GM12878 (cell line): ENCODE measurements around the gene ZNF547. TPM values are rescaled to one million over a fixed set of nuclear protein-coding genes. Genes with fewer than 3 reads are reported as not detected.
A peak's percentile ranks its signal among the peaks of the same experiment; 100 is the strongest.

Experiments
- ATAC-seq: fragments of 200-7000 bp; cut with Tn5 transposase; 3 replicates; pipeline ENCODE4 v1.9.1; 2020; ENCODE audit warnings: mild to moderate bottlenecking, moderate library complexity
- BruUV-seq: library from RNA; stranded (reverse); fragments of 400-500 nt; replicated peaks from 2 replicates; lab custom pipeline; 2021; lab: Mats Ljungman, UMichigan
- CTCF ChIA-PET: fragments of 300-600 bp; sonication (Branson Sonifier 250); formaldehyde crosslinking; extraction: SDS; loops from one replicate; lab custom pipeline; 2021; ENCODE audit warnings: inconsistent platforms; lab: Yijun Ruan, JAX
- POLR2A ChIA-PET: fragments of 350-600 bp; formaldehyde crosslinking; extraction: SDS; loops from one replicate; lab custom pipeline; 2021; ENCODE audit warnings: inconsistent platforms; lab: Charles Lee
- RAD21 ChIA-PET: fragments of 300-600 bp; sonication (Branson Sonifier 250); formaldehyde crosslinking; loops from one replicate; lab custom pipeline; 2023; ENCODE audit warnings: antibody characterized with exemption; ENCODE audit not compliant: unreplicated experiment; lab: Charles Lee
- SMC1A ChIA-PET: fragments of 300-600 bp; sonication (Branson Sonifier 250); formaldehyde crosslinking; loops from one replicate; lab custom pipeline; 2023; ENCODE audit not compliant: unreplicated experiment, uncharacterized antibody; lab: Charles Lee
- DNase-seq: peaks from one replicate; pipeline ENCODE4 v3.0.0-alpha.2; 2011; ENCODE audit warnings: low read depth, low spot score
- FAIRE-seq: peaks from 3 replicates; lab custom pipeline; 2011; peaks lifted over from hg19 to GRCh38; lab: Jason Lieb, UNC
- H2AFZ ChIP-seq: 2 replicates; pipeline ENCODE4 v1.6.0; 2011; ENCODE audit warnings: low read depth, low read length, control low read depth; ENCODE audit not compliant: control insufficient read depth
- H3K27ac ChIP-seq: 2 replicates; pipeline ENCODE4 v1.5.1; 2011; ENCODE audit warnings: control low read depth; ENCODE audit not compliant: control insufficient read depth, insufficient read depth
- H3K27me3 ChIP-seq, 2 experiments: replicated peaks in 1 of 2; 2 replicates each; pipeline versions ENCODE4 v1.6.0 to v1.6.1; 2011; ENCODE audit warnings: low read length in 1 of 2; ENCODE audit not compliant: control insufficient read depth in 2 of 2, insufficient read depth in 2 of 2
- H3K36me3 ChIP-seq, 2 experiments: 2 replicates each; pipeline ENCODE4 v1.5.1; 2011; ENCODE audit warnings: low read length in 1 of 2; ENCODE audit not compliant: control insufficient read depth in 2 of 2, insufficient read depth in 2 of 2
- H3K4me1 ChIP-seq: 2 replicates; pipeline ENCODE4 v1.6.1; 2011; ENCODE audit warnings: mild to moderate bottlenecking, low read length, moderate library complexity, mixed read lengths; ENCODE audit not compliant: control insufficient read depth, insufficient read depth
- H3K4me2 ChIP-seq: 2 replicates; pipeline ENCODE4 v1.6.0; 2011; ENCODE audit warnings: control low read depth; ENCODE audit not compliant: control insufficient read depth, insufficient read depth
- H3K4me3 ChIP-seq: fragments of 200-600 bp; sonication (generic); 2 replicates; pipeline ENCODE4 v1.5.1; 2016
- H3K79me2 ChIP-seq: 2 replicates; pipeline ENCODE4 v1.6.0; 2011; ENCODE audit warnings: low read length; ENCODE audit not compliant: control insufficient read depth, insufficient read depth
- H3K9ac ChIP-seq: 2 replicates; pipeline ENCODE4 v1.8.0; 2011; ENCODE audit warnings: low read length, control low read depth, mixed read lengths; ENCODE audit not compliant: control insufficient read depth, insufficient read depth
- H3K9me3 ChIP-seq: replicated peaks from 3 replicates; pipeline ENCODE4 v1.5.1; 2011; ENCODE audit warnings: mild to moderate bottlenecking, low read length; ENCODE audit not compliant: control insufficient read depth, insufficient read depth
- H4K20me1 ChIP-seq: 2 replicates; pipeline ENCODE4 v1.6.0; 2011; ENCODE audit not compliant: control insufficient read depth, insufficient read depth
- ATF7 ChIP-seq: fragments of 450-650 bp; IDR thresholded peaks from 2 replicates; pipeline ENCODE4 v1.6.1; 2016; ENCODE audit warnings: low read depth, mild to moderate bottlenecking
- LARP7 ChIP-seq: fragments of 450-650 bp; IDR thresholded peaks from 2 replicates; pipeline ENCODE4 v1.6.1; 2017; ENCODE audit warnings: mild to moderate bottlenecking
- TCF3 ChIP-seq: IDR thresholded peaks from 2 replicates; pipeline ENCODE4 v1.6.1; 2012; ENCODE audit warnings: low read depth, mild to moderate bottlenecking, low read length, borderline replicate concordance; ENCODE audit not compliant: insufficient read depth
- WGBS: methylation state at CpG from one replicate; pipeline ENCODE4 v1.1.6; 2016; ENCODE audit warnings: low lambda C conversion rate; ENCODE audit not compliant: insufficient replicate concordance, insufficient coverage; ENCODE audit errors: missing lambda C conversion rate; 5-methylcytosine and 5-hydroxymethylcytosine counted together
- in situ Hi-C: fragments of 300-500 bp; cut with MboI; formaldehyde crosslinking; loops from 9 replicates; pipeline ENCODE4 v1.14.3; 2018; ENCODE audit warnings: mixed read lengths
- intact Hi-C: fragments of 100-400 bp; cut with micrococcal nuclease; formaldehyde crosslinking; loops from one replicate; pipeline ENCODE4 v1.14.2; 2022; ENCODE audit not compliant: unreplicated experiment
- polyA plus RNA-seq, 11 experiments: library from polyadenylated mRNA; depleted of rRNA in 4 of 11; unstranded in 6 of 11; stranded (reverse) in 5 of 11; fragments of >200 nt; fragmentation: Nextera tagmentation in 4 of 11; fragmentation: Illumina TruSeq in 1 of 11; extraction: Ambion mirVana in 4 of 11; extraction: Trizol in 1 of 11; gene quantifications; 1 replicate in 1 of 11; 2 replicates in 10 of 11; pipeline versions ENCODE4 v1.2.1 to v1.2.3, GENCODE V29; 2011 to 2016; ENCODE audit warnings: inconsistent platforms in 2 of 11, missing spikeins in 2 of 11, low read depth in 1 of 11
- total RNA-seq, 4 experiments: library from RNA; depleted of rRNA in 3 of 4; stranded (reverse); fragments of >200 nt in 3 of 4; fragmentation: Illumina TruSeq in 1 of 4; extraction: Trizol in 1 of 4; gene quantifications; 2 replicates each; pipeline versions ENCODE4 v1.2.1 to v1.2.3, GENCODE V29; 2013 to 2021
- TF ChIP-seq, protein P1 (sequence below): fragments of 450-650 bp; IDR thresholded peaks from 2 replicates; pipeline ENCODE4 v1.6.1; 2017; ENCODE audit warnings: borderline replicate concordance
- TF ChIP-seq, protein P2 (sequence below): fragments of 450-650 bp; IDR thresholded peaks from 2 replicates; pipeline ENCODE4 v1.6.1; 2017; ENCODE audit warnings: antibody characterized with exemption, mild to moderate bottlenecking, moderate library complexity

ZNF547 gene
- total and polyA plus RNA-seq, 10 of the 15 experiments (the other 5 are each of a cell fraction or from before 2014, with no cell fraction given) = 2.3 to 6.0 (median 3.3) TPM

DNA sequence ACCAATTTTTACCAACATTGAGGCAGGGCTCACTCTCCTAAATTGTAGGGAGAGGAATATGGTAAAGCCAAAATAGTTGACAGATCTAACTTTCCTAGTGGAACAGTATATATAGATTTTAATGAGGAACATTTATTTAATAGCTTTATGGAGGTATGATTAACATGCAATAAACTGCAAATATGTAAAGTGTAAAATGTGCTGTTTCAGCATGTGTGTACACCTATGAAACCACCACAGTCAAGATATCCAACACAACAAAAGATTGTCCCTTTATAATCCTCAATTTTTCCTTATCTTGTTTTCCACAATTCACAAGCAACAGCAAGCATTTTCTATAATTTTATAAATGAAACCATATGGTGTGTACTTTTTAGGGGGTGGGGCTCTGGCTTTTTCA lies 4.1 kb upstream of the ZNF547 start (continued):
- TF ChIP-seq, protein P1, sequence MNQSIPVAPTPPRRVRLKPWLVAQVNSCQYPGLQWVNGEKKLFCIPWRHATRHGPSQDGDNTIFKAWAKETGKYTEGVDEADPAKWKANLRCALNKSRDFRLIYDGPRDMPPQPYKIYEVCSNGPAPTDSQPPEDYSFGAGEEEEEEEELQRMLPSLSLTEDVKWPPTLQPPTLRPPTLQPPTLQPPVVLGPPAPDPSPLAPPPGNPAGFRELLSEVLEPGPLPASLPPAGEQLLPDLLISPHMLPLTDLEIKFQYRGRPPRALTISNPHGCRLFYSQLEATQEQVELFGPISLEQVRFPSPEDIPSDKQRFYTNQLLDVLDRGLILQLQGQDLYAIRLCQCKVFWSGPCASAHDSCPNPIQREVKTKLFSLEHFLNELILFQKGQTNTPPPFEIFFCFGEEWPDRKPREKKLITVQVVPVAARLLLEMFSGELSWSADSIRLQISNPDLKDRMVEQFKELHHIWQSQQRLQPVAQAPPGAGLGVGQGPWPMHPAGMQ = no peak
- TF ChIP-seq LARP7 = no peak
- TF ChIP-seq, protein P2, sequence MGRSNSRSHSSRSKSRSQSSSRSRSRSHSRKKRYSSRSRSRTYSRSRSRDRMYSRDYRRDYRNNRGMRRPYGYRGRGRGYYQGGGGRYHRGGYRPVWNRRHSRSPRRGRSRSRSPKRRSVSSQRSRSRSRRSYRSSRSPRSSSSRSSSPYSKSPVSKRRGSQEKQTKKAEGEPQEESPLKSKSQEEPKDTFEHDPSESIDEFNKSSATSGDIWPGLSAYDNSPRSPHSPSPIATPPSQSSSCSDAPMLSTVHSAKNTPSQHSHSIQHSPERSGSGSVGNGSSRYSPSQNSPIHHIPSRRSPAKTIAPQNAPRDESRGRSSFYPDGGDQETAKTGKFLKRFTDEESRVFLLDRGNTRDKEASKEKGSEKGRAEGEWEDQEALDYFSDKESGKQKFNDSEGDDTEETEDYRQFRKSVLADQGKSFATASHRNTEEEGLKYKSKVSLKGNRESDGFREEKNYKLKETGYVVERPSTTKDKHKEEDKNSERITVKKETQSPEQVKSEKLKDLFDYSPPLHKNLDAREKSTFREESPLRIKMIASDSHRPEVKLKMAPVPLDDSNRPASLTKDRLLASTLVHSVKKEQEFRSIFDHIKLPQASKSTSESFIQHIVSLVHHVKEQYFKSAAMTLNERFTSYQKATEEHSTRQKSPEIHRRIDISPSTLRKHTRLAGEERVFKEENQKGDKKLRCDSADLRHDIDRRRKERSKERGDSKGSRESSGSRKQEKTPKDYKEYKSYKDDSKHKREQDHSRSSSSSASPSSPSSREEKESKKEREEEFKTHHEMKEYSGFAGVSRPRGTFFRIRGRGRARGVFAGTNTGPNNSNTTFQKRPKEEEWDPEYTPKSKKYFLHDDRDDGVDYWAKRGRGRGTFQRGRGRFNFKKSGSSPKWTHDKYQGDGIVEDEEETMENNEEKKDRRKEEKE = no peak
- TF ChIP-seq ATF7 = no peak

DNA sequence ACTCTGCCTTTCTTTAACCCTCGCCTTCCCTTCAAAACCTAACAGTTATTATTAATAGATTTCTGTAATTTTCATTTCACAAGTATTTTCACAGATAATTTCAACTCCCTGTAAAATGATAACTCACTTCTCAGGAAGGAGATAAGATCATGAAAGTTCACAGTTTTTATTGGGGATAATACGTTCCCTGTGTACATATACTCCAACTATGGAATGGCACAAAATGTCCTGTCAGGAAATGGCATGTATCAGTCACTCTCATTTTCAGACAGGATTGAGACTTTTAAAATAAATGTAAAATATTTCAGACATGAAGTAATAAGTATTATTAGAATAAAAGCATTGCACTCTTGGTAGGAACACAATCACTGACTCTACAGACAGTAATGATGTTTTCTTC lies 932 bp upstream of the ZNF547 start:
- Histone ChIP-seq H3K4me1 (no peaks in the 10 kb centered on the region), H3K79me2 (peaks cover 5% of the 10 kb centered on the region), H3K9ac (no peak overlapping the region; the same call in 1 of the 2 replicates), H4K20me1 (no peaks in the 10 kb centered on the region), H3K27ac (peak overlapping the region; percentile 78; the same call in 1 of the 2 replicates), H3K9me3 (peaks cover 3% of the 10 kb centered on the region; the same call in 1 of the 3 replicates), H2AFZ (peak overlapping the region; percentile 99), H3K27me3 (no peaks in the 10 kb centered on the region), H3K4me3 (peak overlapping the region; percentile 64), H3K4me2 (peak overlapping the region; percentile 90), H3K36me3 (peaks cover 0 to 4% of the 10 kb centered on the region in 2 experiments; a peak in 3 of 4 replicates)
- WGBS = 80% methylated on average over 2 of the region's 2 CpGs
- POLR2A ChIA-PET = interaction anchor here (1.4 kb wide), 2 partner anchors 12 to 26 kb away, joined by 4 to 5 read pairs; partner anchors contain the start of gene ZNF304
- intact Hi-C loops = no loop called here
- FAIRE-seq (no peak), ATAC-seq (no peak), DNase-seq (no peak)
- CTCF ChIA-PET = interaction anchor here (0.6 to 1.9 kb wide), 5 partner anchors 11 to 44 kb away, joined by 3 to 6 read pairs (median 5); partner anchors contain the start of genes ZNF304, ZNF543 and ZNF548
- in situ Hi-C loops = no loop called here
- BruUV-seq = no TSS peak
- no peak for TF ChIP-seq TCF3
- RAD21 ChIA-PET = interaction anchor here (1.6 kb wide), 1 partner anchor 12 kb away, joined by 5 read pairs; the partner anchor contains the start of gene ZNF304
- SMC1A ChIA-PET = interaction anchor here (0.6 to 1.6 kb wide), 3 partner anchors 9 to 48 kb away, joined by 3 to 4 read pairs (median 3); no protein-coding TSS in a partner anchor
